SIG-M5 treated with dmso at 0.1 percent for 504 hours (cell line): ENCODE results near the gene ZNF878.
"Not testable (repeated sequence)": the region's sequence is repeated elsewhere in the genome, so short reads cannot be mapped to it uniquely, and the experiment has no call there.

Experiments
- DNase-seq: peaks from one replicate; lab custom pipeline; 2025; ENCODE audit not compliant: unreplicated experiment; lab: John Stamatoyannopoulos, UW

ZNF878 gene

DNA sequence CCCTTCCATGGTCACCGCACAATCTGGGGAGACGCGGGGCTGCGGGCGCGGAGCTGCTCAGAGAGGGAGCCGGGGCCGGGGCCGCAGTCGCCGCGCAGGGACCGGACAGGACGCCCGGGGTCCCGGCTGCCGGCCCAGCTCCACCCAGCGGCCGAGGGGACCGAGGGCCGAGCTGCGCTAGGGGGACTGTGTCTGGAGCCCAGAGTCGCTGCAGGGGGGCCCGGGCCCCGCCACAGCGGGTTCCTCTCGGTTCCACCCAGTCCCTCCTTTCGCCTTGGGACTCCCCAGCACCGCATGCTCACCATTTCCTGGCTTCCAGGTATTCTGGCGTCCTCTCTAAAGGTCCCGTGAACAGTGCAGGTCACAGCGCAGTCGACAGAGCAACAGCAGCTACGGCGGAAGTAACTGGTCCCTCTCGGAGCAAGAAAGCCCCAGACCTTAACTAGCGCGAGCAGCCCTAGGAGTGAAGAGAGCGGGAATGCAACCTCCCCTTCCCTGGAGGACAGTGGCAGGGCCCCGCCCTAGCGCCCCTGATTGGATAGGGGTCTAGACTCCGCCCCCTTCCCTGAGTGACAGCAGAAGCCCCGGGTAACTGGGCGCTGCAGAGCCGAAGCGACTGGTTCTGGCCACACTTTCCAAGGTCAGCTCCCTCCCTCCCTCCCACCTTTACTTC, at the start of gene ZNF878:
TSS of gene ZNF878 (minus strand) at position 465 of the 673 bp plus-strand sequence. CDS start at position 305, 160 bp downstream.
- no peak for DNase-seq

DNA sequence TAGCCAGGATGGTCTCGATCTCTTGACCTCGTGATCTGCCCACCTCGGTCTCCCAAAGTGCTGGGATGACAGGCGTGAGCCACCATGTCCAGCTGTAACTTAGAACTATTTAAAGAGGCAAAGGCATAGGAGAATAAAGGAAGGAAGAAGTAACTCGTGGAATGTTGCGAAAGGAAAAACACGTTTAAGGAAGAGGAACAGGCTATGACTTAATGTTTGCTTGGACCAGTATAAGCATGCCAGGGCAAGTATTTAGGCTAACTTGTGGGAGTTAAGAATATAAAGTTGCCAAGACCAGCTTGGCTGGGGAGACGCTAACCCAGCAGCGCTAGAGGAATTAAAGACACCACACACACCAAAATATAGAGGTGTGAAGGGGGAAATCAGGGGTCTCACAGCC, 45.3 kb upstream of the ZNF878 start:
- no peak for DNase-seq

DNA sequence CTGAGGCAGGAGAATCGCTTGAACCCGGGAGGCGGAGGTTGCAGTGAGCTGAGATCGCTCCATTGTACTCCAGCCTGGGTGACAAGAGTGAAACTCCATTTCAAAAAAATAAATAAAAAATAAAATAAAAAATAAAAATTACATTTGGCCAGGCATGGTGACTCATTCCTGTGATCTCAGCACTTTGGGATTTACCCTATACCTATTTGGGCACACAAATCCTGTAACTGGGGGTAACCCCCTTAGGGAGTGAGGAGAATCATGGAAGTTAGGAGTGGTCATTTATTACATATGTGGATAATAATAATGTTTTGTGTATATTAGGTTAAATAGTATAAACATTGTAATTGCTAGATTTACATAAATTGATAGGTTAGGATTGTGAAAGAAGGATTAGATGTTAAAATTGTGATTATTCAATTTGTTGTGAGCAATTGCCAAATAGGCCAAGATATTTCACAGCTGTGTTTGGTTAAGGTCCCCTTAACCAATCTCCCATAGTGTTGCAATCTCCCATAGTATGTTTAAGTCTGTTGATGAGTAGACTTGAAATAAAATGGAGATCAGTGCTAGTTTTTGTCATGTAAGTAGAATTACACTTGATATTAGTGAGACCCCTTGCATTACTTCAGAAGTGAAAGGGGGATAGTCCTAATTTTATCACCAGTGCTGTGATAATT, 42.5 kb upstream of the ZNF878 start:
- DNase-seq = no peak

DNA sequence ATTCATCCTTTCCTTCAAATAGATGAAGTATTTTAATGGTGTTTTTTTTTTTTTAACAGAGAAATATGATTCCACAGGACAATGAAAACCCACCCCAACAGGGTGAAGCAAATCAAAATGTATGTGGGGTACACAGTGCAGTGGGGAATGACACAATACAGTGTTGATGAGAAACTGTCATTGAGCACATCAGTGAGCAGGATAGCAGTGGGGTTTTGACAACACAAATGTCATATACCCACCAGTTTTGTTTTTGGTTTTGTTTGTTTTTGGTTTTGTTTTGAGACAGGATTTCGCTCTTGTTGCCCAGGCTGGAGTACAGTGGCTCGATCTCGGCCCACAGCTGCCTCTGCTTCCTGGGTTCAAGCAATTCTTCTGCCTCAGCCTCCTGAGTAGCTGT, 41.0 kb upstream of the ZNF878 start:
- DNase-seq = no peak

DNA sequence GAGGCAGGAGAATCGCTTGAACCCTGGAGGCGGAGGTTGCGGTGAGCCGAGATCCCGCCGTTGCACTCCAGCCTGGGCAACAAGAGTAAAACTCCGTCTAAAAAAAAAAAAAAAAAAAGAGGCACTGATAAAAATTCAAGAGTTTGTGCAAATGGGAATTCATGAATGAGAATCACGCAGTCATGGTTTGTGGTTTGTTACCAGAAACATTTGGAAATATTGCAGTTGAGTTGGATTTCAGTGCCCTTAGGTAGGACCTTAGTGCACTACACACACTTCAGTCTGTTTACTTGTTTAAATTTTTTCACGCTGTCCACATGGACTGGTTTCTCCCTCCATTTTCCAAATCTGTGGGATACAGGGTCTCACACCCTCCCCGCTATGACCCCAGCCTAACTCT, 40.2 kb upstream of the ZNF878 start:
- DNase-seq = no peak

DNA sequence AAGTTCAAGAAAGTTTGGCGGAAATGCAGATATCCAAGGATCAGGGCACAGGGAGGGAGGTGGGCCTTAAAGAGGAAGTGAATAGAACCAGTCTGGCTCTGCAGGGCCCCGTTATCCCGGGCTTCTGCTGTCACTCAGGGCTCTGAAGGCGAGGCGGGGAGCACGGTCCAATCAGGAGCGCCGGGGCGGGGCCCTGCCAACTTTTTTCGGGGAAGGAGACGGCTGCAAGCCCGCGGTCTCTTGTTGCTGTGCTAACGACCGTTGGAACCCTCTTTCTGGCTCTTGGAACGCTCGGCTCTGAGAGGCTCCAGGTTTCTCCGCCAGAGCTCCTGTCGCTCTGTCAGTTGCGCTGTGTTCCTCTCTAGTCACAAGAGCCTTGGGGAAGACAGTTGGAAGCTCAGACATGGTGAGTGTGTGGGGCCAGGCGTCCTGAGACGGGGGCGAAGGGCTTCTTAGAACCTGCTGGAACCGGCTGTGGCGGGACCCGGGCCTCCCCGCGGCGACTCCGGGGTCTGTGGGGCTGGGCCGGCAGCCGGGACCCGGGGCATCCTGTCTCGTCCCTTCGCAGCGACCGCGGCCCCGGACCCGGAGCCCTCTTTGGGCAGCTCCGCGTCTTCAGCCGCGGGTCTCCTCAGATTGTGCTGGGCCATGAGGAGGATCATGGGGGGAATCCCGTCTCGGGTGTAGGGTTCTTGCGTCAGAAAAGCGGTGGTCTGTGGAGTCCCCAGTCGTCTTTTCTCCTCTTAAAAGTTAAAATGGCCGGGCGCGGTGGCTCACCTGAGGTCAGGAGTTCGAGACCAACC, 39.5 kb upstream of the ZNF878 start:
- no peak for DNase-seq

DNA sequence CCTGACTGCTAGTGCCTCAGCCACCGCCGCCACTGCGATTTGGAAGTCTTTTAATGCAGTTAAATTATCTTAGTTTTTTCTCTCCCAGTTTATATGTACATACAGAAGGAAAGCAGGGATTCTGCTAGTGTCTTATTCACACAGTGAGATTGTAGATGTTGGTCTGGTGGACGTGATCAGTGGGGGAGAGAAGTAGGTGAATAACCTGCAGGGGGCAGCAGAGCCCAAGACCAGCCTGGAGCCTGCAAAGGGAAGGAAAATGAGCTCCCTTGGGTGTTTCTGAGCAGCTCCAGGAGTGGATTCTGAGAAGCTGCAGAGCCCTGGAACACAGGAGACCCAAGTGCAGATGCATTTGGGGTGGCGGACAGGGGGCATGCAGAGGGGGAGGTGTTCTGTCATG, 38.0 kb upstream of the ZNF878 start:
- no peak for DNase-seq

DNA sequence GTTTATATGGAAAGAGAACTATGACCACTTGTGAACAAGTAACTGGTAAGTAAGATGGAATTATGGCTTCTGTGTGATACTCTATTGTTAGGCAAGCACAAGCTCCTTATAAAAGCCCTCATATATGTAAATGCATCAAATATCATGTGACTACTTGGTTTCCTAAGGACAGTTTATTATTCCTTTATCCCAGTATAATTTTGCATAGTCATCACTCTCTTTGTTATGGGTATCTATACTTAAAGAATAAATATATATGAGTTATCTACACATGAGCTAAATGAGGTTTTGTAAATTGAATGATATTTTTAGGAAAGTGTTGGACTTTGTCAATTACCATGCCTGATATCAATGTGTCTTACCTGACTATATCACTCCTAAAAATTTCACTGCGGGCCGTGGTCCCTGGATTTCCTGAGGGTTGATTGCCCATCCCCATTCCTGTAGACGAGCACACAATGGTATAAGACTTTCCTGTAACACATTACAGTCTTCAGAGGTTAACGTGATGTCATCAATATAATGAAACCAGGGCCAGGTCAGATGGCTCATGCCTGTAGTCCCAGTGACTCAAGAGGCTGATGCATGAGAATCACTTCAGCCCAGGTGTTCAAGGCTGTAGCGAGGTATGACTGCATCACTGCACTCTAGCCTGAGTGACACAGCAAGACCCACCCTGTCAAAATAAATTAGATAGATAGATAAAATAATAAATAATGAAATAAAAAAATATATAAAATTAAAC, 32.5 kb upstream of the ZNF878 start:
- no peak for DNase-seq

DNA sequence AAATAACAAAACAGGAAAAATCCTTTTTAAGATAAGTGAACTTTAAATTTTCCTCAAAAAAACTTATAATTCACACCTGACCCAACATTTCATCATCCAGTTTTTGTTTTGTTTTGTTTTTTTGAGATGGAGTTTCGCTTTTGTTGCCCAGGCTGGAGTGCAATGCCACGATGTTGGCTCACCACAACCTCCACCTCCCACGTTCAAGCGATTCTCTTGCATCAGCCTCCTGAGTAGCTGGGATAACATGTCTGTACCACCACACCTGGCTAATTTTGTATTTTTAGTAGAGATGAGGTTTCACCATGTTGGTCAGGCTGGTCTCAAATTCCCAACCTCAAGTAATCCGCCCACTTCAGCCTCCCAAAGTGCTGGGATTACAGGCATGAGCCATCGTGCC, 30.6 kb upstream of the ZNF878 start:
- DNase-seq = not testable (repeated sequence)

DNA sequence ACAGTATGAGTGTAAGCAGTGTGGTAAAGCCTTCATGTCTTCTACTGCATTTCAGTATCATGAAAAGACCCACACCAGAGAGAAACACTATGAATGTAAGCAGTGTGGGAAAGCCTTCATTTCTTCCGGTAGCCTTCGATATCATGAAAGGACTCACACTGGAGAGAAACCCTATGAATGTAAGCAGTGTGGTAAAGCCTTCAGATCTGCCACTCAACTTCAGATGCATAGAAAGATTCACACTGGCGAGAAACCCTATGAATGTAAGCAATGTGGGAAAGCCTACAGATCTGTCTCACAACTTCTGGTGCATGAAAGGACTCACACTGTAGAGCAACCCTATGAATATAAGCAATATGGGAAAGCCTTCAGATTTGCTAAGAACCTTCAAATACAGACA, 24.6 kb upstream of the ZNF878 start:
- DNase-seq = no peak

DNA sequence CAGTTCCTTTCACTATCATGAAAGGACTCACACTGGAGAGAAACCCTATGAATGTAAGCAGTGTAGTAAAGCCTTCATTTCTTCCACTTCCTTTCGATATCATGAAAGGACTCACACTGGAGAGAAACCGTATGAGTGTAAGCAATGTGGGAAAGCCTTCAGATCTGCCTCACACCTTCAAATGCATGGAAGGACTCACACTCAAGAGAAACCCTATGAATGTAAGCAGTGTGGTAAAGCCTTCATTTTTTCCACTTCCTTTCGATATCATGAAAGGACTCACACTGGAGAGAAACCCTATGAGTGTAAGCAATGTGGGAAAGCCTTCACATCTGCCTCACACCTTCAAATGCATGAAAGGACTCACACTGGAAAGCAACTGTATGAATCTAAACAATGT, 23.6 kb upstream of the ZNF878 start:
- not testable (repeated sequence) for DNase-seq

DNA sequence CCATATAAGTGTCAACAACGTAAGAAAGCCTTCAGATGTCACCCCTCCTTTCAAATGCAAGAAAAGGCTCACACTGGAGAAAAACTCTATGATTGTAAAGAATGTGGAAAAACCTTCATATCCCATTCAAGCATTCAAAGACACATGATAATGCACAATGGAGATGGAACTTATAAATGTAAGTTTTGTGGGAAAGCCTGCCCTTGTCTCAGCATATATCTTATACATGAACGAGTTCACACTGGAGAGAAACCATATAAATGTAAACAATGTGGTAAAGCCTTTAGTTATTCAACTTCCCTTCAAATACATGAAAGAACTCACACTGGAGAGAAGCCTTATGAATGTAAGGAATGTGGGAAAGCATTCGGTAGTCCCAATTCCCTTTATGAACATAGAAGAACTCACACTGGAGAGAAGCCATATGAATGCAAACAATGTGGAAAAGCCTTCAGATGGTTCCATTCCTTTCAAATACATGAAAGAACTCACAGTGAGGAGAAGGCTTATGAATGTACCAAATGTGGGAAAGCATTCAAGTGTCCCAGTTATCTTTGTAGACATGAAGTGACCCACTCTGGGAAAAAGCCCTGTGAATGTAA, 22.9 kb upstream of the ZNF878 start:
- no peak for DNase-seq

DNA sequence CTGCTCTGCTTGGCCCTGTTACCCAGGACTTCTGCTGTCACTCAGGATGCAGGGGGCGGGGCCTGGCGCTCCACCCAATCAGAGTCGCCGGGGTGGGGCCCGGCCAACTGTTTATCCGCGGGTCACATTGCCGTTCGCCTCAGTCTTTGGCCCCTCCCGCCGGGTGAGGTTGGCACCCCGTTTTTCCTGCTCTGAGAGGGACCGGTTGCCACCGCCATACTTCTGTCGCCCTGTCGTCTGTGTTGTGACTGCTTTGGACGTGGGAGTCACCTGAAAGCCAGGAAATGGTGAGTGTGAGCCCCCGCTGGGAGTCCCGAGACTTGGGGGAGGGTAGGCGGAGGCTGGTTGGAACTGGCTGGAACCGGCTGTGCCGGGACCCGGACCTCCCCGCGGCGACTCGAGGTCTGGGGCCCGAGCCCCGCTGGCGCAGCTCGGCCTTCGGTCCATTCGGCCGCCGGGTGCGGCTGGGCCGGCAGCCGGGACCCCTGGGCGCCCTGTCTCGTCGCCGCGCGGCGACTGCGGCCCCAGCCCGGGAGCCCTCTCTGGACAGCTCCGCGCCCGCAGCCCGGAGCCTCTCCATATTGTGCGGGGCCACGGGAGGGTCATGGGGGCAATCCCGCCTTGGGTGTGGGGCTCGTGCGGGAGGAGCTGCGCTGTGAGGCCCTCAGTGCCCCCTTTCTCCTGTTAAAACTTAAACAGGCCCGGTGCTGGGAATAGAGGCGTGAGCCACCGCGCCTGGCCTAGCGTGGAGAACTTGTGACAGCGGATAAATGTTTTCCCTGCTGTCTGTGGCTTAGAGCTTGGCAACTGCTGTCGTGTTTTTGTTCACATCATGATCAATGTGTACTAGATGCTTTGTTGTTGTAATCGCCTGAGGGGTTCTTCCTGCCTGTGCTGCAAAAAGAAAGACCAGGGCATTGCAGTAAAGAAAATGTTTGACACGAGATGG, 12.1 kb upstream of the ZNF878 start, which contains the start of gene ZNF844:
TSS of gene ZNF844 (plus strand) at position 142 of the 949 bp plus-strand sequence. CDS start at position 285, 143 bp downstream.
- DNase-seq = no peak

DNA sequence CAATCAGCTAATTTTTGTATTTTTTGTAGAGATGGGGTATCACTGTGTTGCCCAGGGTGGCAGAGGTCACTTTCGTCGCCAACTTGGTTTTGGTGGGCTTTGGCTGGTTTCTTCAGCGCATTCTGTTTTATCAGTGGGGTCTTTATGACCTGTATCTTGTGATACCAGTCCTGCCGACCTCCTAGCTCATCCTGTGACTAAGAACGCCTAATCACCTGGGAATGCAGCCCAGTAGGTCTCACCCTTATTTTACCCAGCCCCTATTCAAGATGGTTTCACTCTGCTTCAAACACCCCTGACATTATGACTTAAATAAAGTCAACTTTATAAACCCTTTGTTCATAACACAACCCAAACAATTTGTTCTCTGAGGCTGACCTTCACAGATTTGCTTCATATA, 3.0 kb upstream of the ZNF878 start:
- no peak for DNase-seq

DNA sequence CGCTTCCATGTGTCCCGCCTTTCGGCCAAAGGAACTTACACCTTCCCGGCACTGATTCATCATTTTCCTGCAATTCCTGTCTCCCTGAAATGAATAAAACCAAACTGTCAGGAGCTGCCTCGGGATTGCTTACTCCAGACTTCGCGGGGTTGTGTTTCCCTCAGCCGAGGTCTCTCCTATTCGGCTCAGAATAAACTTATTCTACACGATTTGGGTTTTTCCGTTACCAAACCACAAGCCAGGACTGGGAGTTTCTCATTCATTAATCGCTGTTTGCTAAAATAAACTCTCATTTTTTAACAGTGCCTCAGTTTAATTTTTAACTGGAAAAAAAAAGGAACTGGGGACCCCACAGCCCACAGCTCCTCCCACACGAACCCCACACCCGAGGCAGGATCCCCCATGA, 667 bp downstream of the ZNF878 start:
- no peak for DNase-seq

DNA sequence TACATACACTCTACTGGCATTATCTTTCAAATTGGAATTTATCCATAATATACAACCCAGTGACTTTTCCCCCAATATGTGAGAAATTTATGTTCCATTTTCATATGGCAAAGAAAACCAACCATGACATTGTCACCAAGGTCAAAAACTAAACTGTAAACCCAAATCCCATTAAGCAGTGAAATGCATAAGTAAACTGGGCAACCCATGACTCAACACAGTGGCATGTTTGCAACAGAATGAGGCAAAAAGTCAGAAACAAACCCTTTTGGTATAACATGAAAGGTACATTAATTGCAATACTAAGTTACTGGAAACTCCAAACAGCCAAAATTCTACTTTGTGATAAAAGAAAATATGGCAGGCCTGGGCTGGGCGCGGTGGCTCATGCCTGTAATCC, 4.9 kb downstream of the ZNF878 start:
- no peak for DNase-seq

DNA sequence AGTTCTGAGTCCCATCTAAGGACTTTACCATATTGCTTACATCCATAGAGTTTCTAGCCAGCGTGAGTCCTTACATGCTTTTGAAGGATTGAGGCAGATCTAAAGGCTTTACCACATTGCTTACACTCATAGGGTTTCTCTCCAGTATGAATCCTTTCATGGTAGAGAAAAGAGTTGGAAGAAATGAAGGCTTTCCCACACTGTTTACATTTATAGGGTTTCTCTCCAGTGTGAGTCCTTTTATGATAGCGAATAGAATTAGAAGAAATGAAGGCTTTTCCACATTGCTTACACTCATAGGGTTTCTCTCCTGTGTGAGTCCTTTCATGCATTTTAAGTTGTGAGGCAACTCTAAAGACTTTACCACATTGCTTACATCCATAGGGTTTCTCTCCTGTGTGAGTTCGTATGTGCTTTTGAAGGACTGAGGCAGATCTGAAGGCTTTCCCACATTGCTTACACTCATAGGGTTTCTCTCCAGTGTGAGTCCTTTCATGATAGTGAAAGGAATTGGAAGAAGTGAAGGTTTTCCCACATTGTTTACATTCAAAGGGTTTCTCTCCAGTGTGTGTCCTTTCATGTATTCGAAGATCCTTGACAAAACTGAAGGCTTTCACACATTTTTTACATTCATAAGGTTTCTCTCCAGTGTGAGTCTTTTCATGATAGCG, 8.9 kb downstream of the ZNF878 start:
- no peak for DNase-seq

DNA sequence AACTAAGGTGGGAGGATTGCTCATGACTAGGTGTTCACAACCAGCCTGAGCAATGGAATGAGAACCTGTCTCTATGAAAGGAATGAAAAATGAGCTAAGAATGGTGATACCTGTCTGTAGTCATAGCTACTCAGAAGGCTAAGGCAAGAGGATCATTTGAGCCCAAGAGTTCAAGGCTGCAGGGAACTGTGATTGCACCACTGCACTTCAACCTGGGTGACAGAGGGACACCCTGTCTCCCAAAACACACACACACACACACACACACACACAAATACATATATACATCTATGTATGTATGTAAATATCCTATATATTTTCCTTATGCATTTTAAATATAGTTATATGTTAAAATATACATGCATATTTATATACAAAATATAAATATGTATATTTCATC, 9.9 kb downstream of the ZNF878 start:
- DNase-seq = no peak
